Mucosa of stomach (tissue), 1 donor: ENCODE data around the gene HSPG2.
A peak's percentile ranks its signal among the peaks of the same experiment; 100 is the strongest.
"Not testable (repeated sequence)": the region's sequence is repeated elsewhere in the genome, so short reads cannot be mapped to it uniquely, and the experiment has no call there.

Experiments used
- H3K27me3 ChIP-seq: one replicate; pipeline ENCODE4 v1.7.0; 2013; ENCODE audit warnings: mild to moderate bottlenecking, low read length; ENCODE audit not compliant: control insufficient read depth, insufficient read depth
- H3K36me3 ChIP-seq: one replicate; pipeline ENCODE4 v1.7.0; 2013; ENCODE audit warnings: low read length; ENCODE audit not compliant: control insufficient read depth, insufficient read depth
- H3K4me1 ChIP-seq: one replicate; pipeline ENCODE4 v1.7.0; 2013; ENCODE audit warnings: mild to moderate bottlenecking, low read length; ENCODE audit not compliant: control insufficient read depth, insufficient read depth
- H3K4me3 ChIP-seq: one replicate; pipeline ENCODE4 v1.7.0; 2013; ENCODE audit warnings: low read length
- H3K9ac ChIP-seq: one replicate; pipeline ENCODE4 v1.7.0; 2013; ENCODE audit warnings: mild to moderate bottlenecking, low read length, moderate library complexity
- H3K9me3 ChIP-seq: one replicate; pipeline ENCODE4 v1.7.0; 2013; ENCODE audit warnings: mild to moderate bottlenecking, low read length, moderate library complexity; ENCODE audit not compliant: control insufficient read depth
- donor health status: Pancreatic carcinoma.

HSPG2 gene

DNA sequence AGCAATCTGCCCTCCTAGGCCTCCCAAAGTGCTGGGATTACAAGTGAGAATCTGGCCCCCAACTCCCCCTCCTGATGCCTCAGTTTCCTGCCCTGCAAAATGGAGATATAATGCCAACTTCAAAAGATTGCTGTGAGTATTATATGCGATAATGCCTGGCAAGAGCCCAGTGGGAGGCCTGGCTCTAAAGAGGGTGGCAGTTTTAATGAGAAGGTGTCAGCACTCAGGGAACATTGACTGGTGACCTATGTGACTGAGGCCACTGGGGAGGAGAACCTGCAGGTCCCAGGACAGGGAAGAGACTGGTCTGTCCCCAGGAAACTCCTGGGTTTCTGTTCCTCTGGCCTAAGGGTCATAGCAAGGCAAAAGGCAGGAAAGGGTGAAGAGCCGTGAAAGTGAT lies 11.0 kb downstream of the HSPG2 start:
- Histone ChIP-seq H3K27me3 (no peaks in the 10 kb centered on the region), H3K36me3 (no peaks in the 10 kb centered on the region), H3K4me3 (no peak overlapping the region), H3K4me1 (peaks cover 71% of the 10 kb centered on the region), H3K9ac (no peak overlapping the region), H3K9me3 (no peaks in the 10 kb centered on the region)

- H3K36me3 ChIP-seq: no peaks in the 10 kb centered on the region
- H3K4me1 ChIP-seq: peaks cover 71% of the 10 kb centered on the region
- H3K4me3 ChIP-seq: no peak overlapping the region
- H3K9me3 ChIP-seq: no peaks in the 10 kb centered on the region
- no peaks in the 10 kb centered on the region for H3K27me3 ChIP-seq
- H3K9ac ChIP-seq: no peak overlapping the region
These were observed 11.7 kb downstream of the HSPG2 start for GRCh38 chr1:21925334-21925940.

GRCh38 chr1:21924503-21925005 lies 12.6 kb downstream of the HSPG2 start:
- Histone ChIP-seq H3K4me3 (no peak overlapping the region), H3K36me3 (no peaks in the 10 kb centered on the region), H3K9ac (no peak overlapping the region), H3K27me3 (no peaks in the 10 kb centered on the region), H3K4me1 (peaks cover 71% of the 10 kb centered on the region), H3K9me3 (no peaks in the 10 kb centered on the region)

DNA sequence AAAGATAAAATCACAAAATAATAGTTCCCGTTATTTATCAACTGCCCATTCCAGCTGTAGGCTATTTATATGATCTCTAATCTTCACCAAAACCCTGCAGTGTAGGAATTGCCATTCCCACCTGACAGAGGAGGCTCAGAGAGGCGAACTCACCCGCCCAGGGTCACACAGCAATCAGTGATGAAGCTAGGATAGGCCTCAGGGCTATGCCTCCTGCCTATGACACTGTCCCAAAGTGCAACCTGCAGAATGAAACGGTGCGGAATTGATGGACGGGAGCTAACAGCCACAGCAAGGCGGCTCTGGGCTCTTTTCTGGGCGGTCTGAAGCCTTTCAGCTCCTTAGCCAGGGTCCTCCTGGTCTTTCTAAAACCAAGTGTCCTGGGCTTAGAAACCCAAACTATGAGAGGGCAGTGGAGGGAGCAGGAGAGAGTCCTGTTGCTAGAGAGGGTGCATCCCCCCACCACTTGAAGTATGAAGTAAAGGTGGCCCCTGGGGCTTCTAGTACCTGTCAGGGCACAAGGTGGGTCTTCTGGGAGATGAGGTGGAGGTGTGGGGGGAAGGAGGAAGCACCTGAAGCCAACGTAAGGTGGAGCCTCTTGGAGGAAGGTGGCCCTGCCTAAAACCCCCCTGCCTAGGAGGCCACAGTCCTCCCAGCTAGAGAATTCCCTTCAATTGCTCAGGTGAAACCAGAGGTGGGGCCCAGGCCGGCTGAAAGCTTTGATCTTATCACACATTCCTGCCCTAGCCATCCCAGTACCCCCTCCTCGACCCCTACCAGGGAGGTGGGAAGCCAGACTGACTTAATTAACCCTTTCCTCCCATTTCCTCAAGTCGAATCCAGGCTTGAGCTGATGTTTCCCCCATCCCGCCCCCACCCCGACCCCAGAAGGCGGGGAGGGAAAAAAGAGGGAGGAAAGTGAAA lies 14.8 kb downstream of the HSPG2 start:
- Histone ChIP-seq H3K36me3 (no peaks in the 10 kb centered on the region), H3K9me3 (no peaks in the 10 kb centered on the region), H3K9ac (no peak overlapping the region), H3K4me3 (no peak overlapping the region), H3K4me1 (peaks cover 80% of the 10 kb centered on the region), H3K27me3 (no peaks in the 10 kb centered on the region)

DNA sequence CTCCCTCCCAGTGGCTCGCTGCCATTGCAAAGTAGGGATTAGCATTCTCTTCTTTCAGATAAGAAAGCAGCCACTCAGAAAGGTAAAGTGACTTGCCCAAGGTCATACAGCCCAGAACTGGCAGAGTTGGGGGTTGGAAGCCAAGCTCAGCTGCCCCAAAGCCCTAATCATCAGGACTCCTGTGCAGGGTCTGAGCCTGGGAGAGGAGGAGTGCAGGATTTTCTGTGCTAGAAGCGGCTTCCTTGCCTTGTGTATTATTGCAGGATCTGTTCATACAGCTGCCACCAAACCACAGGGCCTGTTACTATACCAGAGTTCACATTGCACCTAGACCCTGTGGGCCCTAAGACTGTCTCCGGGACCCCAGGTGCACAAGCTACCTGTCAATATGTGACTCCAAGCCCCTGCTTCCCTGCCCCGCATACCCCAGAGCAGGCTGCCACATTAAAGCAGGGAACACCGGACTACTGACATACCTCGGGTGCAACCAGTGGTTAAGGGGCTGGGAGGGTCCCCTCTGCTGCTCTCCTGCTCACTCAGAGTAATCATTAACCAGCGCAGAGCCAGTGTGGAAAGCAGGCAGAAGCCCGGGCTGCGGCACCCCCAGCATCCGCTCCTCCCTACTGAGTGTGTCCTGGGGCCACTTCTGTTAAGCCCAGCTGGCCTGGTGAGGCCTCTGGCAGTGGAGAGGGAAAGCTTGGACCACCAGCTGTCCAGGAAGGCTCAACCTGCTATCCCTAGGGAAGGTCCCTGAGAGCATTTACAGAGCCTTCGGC lies 15.8 kb downstream of the HSPG2 start:
- Histone ChIP-seq H3K4me1 (peaks cover 76% of the 10 kb centered on the region), H3K9me3 (no peaks in the 10 kb centered on the region), H3K4me3 (no peak overlapping the region), H3K36me3 (no peaks in the 10 kb centered on the region), H3K9ac (no peak overlapping the region), H3K27me3 (no peaks in the 10 kb centered on the region)

GRCh38 chr1:21919520-21919919 lies 17.6 kb downstream of the HSPG2 start:
- Histone ChIP-seq H3K9ac (no peak overlapping the region), H3K9me3 (no peaks in the 10 kb centered on the region), H3K4me3 (no peak overlapping the region), H3K36me3 (no peaks in the 10 kb centered on the region), H3K4me1 (peaks cover 74% of the 10 kb centered on the region), H3K27me3 (no peaks in the 10 kb centered on the region)

DNA sequence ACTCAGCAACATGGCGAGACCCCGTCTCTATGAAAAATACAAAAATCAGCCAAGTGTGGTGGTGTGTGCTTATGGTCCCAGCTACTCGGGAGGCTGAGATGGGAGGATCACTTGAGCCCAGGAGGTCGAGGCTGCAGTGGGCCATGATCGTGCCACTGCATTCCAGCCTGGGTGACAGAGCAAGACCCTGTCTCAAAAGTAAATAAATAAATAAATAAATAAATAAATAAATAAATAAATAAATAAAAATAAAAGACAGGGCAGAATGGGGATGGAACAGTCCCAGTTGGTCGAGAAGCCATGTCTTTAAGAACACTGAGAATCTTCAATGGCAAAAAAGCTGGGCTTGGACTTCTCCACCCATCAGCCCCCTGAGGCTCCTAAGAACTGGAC lies 19.9 kb downstream of the HSPG2 start:
- H3K9ac ChIP-seq: peak overlapping the region; percentile 30
- H3K27me3 ChIP-seq, H3K36me3 ChIP-seq, H3K9me3 ChIP-seq, H3K4me3 ChIP-seq: not testable (repeated sequence)
- H3K4me1 ChIP-seq: peaks cover 89% of the 10 kb centered on the region

GRCh38 chr1:21916447-21917238 lies 20.5 kb downstream of the HSPG2 start:
- Histone ChIP-seq H3K9ac (no peak overlapping the region), H3K9me3 (no peaks in the 10 kb centered on the region), H3K4me1 (peaks cover 90% of the 10 kb centered on the region), H3K4me3 (no peak overlapping the region), H3K36me3 (no peaks in the 10 kb centered on the region), H3K27me3 (no peaks in the 10 kb centered on the region)

DNA sequence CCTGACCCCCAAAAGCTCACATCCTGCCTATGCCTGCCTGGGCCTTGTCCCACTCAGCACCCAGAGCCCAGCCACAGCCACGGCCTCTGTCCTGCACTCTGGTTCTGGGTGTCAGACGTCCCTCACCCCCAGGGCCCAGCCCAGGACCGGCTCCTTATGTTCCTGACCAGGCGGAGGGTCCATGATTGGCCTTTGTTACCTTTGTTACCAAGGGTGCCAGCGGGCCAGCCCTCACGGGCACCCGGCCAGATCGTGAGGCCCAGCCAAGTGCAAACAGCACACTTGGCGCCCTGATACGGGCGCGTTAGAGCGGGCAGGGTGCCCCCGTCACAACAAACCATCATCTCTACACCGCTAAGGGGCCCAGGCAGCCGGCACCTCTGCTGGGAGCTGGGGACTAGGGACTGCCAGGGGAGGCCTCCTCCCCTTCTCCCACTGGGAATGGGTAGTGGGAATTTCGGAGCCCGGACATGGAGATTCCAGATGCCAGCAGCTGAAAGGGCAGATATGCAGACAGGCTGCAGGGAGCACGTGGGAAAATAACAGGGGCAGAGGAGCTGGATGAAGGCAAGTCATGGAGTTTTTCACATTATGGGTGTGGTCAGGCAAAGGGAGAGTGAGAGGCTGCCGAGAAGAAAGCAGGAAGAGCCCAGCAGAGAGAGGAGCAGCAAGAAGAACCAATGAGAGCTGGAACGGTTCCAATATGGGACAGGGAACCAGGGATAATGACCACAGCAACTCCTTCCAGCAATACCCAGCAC lies 22.1 kb downstream of the HSPG2 start:
- no peaks in the 10 kb centered on the region for H3K9me3 ChIP-seq
- H3K36me3 ChIP-seq: no peaks in the 10 kb centered on the region
- H3K4me3 ChIP-seq: no peak overlapping the region
- H3K4me1 ChIP-seq: peaks cover 87% of the 10 kb centered on the region
- no peaks in the 10 kb centered on the region for H3K27me3 ChIP-seq
- H3K9ac ChIP-seq: peak overlapping the region; percentile 42

- H3K9me3 ChIP-seq: no peaks in the 10 kb centered on the region
- H3K4me1 ChIP-seq: peaks cover 87% of the 10 kb centered on the region
- H3K27me3 ChIP-seq: no peaks in the 10 kb centered on the region
- no peak overlapping the region for H3K4me3 ChIP-seq
- no peaks in the 10 kb centered on the region for H3K36me3 ChIP-seq
- H3K9ac ChIP-seq: peak overlapping the region; percentile 42
These were observed 22.7 kb downstream of the HSPG2 start for GRCh38 chr1:21914450-21914849.

DNA sequence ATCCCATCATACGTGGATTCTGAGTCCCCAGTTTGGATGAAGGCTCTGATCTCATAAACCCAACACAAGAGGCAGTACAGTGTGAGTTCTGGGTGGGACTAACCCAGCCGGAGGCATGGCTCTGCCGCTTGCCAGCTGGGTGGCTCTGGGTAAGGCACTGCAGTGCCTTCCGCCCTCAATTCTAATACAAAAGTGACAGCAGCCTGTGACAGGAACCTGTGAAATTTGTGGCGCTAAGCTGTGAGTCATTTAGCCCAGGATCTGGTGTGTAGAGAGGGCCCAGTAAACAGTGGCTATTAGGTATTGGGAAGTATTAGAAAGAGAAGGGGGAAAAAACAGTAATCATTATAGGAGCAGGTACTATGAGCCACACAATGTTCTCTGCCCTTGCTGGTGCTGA lies 23.3 kb downstream of the HSPG2 start:
- Histone ChIP-seq H3K36me3 (no peaks in the 10 kb centered on the region), H3K9me3 (no peaks in the 10 kb centered on the region), H3K9ac (peak overlapping the region; percentile 42), H3K4me3 (no peak overlapping the region), H3K27me3 (no peaks in the 10 kb centered on the region), H3K4me1 (peaks cover 85% of the 10 kb centered on the region)
